ENCODE measurements around the gene NPR3.

NPR3 gene

GRCh38 chr5:32814141-32814540 lies 103.0 kb downstream of the NPR3 start:
- no peak for DNase-seq

- DNase-seq = no peak
Measured at GRCh38 chr5:32814620-32815019, 103.5 kb downstream of the NPR3 start.

GRCh38 chr5:32827981-32828380 lies 116.9 kb downstream of the NPR3 start:
- DNase-seq = no peak

GRCh38 chr5:32828492-32828891 lies 117.4 kb downstream of the NPR3 start:
- DNase-seq = no peak

- DNase-seq = no peak
Measured at GRCh38 chr5:32831624-32832023, 120.5 kb downstream of the NPR3 start.

GRCh38 chr5:32833127-32833526 lies 122.0 kb downstream of the NPR3 start:
- DNase-seq = no peak

GRCh38 chr5:32833663-32834062 lies 122.5 kb downstream of the NPR3 start:
- no peak for DNase-seq

GRCh38 chr5:32834251-32834650 lies 123.1 kb downstream of the NPR3 start:
- DNase-seq = no peak

- DNase-seq = no peak
Measured at GRCh38 chr5:32836176-32836575, 125.1 kb downstream of the NPR3 start.

- DNase-seq = no peak
Measured at GRCh38 chr5:32837211-32837610, 126.1 kb downstream of the NPR3 start.

GRCh38 chr5:32839106-32839505 lies 128.0 kb downstream of the NPR3 start:
- DNase-seq = no peak

GRCh38 chr5:32840606-32841005 lies 129.5 kb downstream of the NPR3 start:
- no peak for DNase-seq

All from DMS153 (cell line).